Neural progenitor cell (in vitro differentiated cells): ENCODE results near the gene SPEF1. TPM values are rescaled to one million over a fixed set of nuclear protein-coding genes. Genes with fewer than 3 reads are reported as not detected.

ENCODE experiments used
- DNase-seq: peaks from one replicate; pipeline ENCODE4 v3.0.0-alpha.2; 2016; ENCODE audit warnings: low spot score
- H2AFZ ChIP-seq: fragments of 200-600 bp; sonication (generic); replicated peaks from 2 replicates; pipeline ENCODE4 v1.6.1; 2016; ENCODE audit warnings: antibody characterized with exemption
- H3F3A ChIP-seq: fragments of 200-600 bp; sonication (generic); 2 replicates; pipeline ENCODE4 v1.6.1; 2016; ENCODE audit warnings: antibody characterized with exemption, low read depth
- H3K27ac ChIP-seq: fragments of 200-600 bp; sonication (generic); 2 replicates; pipeline ENCODE4 v1.5.1; 2016; ENCODE audit warnings: mild to moderate bottlenecking
- H3K27me3 ChIP-seq: fragments of 200-600 bp; sonication (generic); 2 replicates; pipeline ENCODE4 v1.6.1; 2016; ENCODE audit warnings: mild to moderate bottlenecking, moderate library complexity
- H3K36me3 ChIP-seq: fragments of 200-600 bp; sonication (generic); 2 replicates; pipeline ENCODE4 v1.5.1; 2016
- H3K4me1 ChIP-seq: fragments of 200-600 bp; sonication (generic); 2 replicates; pipeline ENCODE4 v1.6.1; 2016; ENCODE audit warnings: mixed run types
- H3K4me2 ChIP-seq: fragments of 200-600 bp; sonication (generic); 2 replicates; pipeline ENCODE4 v1.6.1; 2016
- H3K4me3 ChIP-seq: fragments of 200-600 bp; sonication (generic); 2 replicates; pipeline ENCODE4 v1.5.1; 2016
- H3K79me2 ChIP-seq: fragments of 200-600 bp; sonication (generic); 2 replicates; pipeline ENCODE4 v1.6.1; 2016; ENCODE audit warnings: low read depth
- H3K9ac ChIP-seq: fragments of 200-600 bp; sonication (generic); 2 replicates; pipeline ENCODE4 v1.6.1; 2016
- H3K9me3 ChIP-seq: fragments of 200-600 bp; sonication (generic); 2 replicates; pipeline ENCODE4 v1.5.1; 2016; ENCODE audit warnings: low read depth
- H4K20me1 ChIP-seq: fragments of 200-600 bp; sonication (generic); 2 replicates; pipeline ENCODE4 v1.6.1; 2016; ENCODE audit warnings: low read depth
- H3K27ac Mint-ChIP-seq: 3 replicates; pipeline ENCODE4 v1.8.0; 2021; ENCODE audit warnings: mixed read lengths
- H3K27me3 Mint-ChIP-seq: 2 replicates; pipeline ENCODE4 v1.8.0; 2022; ENCODE audit warnings: low read depth, mild to moderate bottlenecking, inconsistent platforms, moderate library complexity, mixed read lengths; ENCODE audit not compliant: insufficient read depth
- H3K36me3 Mint-ChIP-seq: 3 replicates; pipeline ENCODE4 v1.8.0; 2021; ENCODE audit warnings: mixed read lengths
- H3K4me1 Mint-ChIP-seq: 3 replicates; pipeline ENCODE4 v1.8.0; 2021; ENCODE audit warnings: mixed read lengths
- H3K4me3 Mint-ChIP-seq: 3 replicates; pipeline ENCODE4 v1.8.0; 2021; ENCODE audit warnings: mild to moderate bottlenecking, moderate library complexity, mixed read lengths
- H3K9me3 Mint-ChIP-seq: 3 replicates; pipeline ENCODE4 v1.8.0; 2020; ENCODE audit warnings: mixed read lengths
- CTCF ChIP-seq: fragments of 200-600 bp; sonication (generic); IDR thresholded peaks from 2 replicates; pipeline ENCODE4 v1.5.1; 2017; ENCODE audit warnings: antibody characterized with exemption, mild to moderate bottlenecking
- EZH2 ChIP-seq: fragments of 200-600 bp; sonication (generic); IDR thresholded peaks from 2 replicates; pipeline ENCODE4 v1.6.1; 2017; ENCODE audit warnings: antibody characterized with exemption, mild to moderate bottlenecking, moderate library complexity
- EZH2phosphoT487 ChIP-seq: fragments of 200-600 bp; sonication (generic); IDR thresholded peaks from 2 replicates; pipeline ENCODE4 v1.6.1; 2017; ENCODE audit warnings: antibody characterized with exemption
- total RNA-seq: library from RNA; depleted of rRNA; stranded (reverse); fragments of >200 nt; gene quantifications from 2 replicates; pipeline ENCODE4 v1.2.3, GENCODE V29; 2015; ENCODE audit warnings: low replicate concordance

Gene SPEF1
- total RNA-seq, 1 donor from 2014 or later: 1.2 TPM

- Histone ChIP-seq H2AFZ (no peak overlapping the region), H3K9ac (no peak overlapping the region), H3K4me1 (no peaks in the 10 kb centered on the region), H3K79me2 (no peaks in the 10 kb centered on the region), H3K4me3 (no peak overlapping the region), H3K36me3 (no peaks in the 10 kb centered on the region), H3K27ac (no peak overlapping the region), H3K27me3 (no peaks in the 10 kb centered on the region), H3K9me3 (no peaks in the 10 kb centered on the region), H4K20me1 (no peaks in the 10 kb centered on the region), H3F3A (peaks cover 8% of the 10 kb centered on the region), H3K4me2 (no peak overlapping the region)
- Mint-ChIP-seq H3K36me3 (no peaks in the 10 kb centered on the region), H3K4me1 (peaks cover 34% of the 10 kb centered on the region), H3K27me3 (peaks cover 5% of the 10 kb centered on the region), H3K9me3 (no peaks in the 10 kb centered on the region), H3K27ac (no peak overlapping the region), H3K4me3 (no peak overlapping the region)
- no peak for DNase-seq
- TF ChIP-seq CTCF: no peak
- TF ChIP-seq EZH2: no peak
- no peak for TF ChIP-seq EZH2phosphoT487
Measured at GRCh38 chr20:3813848-3814581, 32.8 kb upstream of the SPEF1 start.

- H3K9me3 Mint-ChIP-seq: no peaks in the 10 kb centered on the region
- H3F3A ChIP-seq: peaks cover under 1% of the 10 kb centered on the region
- no peak overlapping the region for H3K4me3 ChIP-seq
- H3K27me3 ChIP-seq: no peaks in the 10 kb centered on the region
- TF ChIP-seq EZH2phosphoT487 (no peak), CTCF (no peak), EZH2 (no peak)
- H3K27me3 Mint-ChIP-seq: peaks cover 3% of the 10 kb centered on the region
- H3K27ac Mint-ChIP-seq: peak overlapping the region; percentile 87
- H4K20me1 ChIP-seq: no peaks in the 10 kb centered on the region
- no peak overlapping the region for H3K9ac ChIP-seq
- no peak for DNase-seq
- H3K4me3 Mint-ChIP-seq: no peak overlapping the region
- H3K36me3 ChIP-seq: no peaks in the 10 kb centered on the region
- no peak overlapping the region for H3K4me2 ChIP-seq
- no peak overlapping the region for H2AFZ ChIP-seq
- H3K4me1 Mint-ChIP-seq: peaks cover 31% of the 10 kb centered on the region
- no peaks in the 10 kb centered on the region for H3K9me3 ChIP-seq
- no peak overlapping the region for H3K27ac ChIP-seq
- no peaks in the 10 kb centered on the region for H3K79me2 ChIP-seq
- H3K36me3 Mint-ChIP-seq: no peaks in the 10 kb centered on the region
- H3K4me1 ChIP-seq: no peaks in the 10 kb centered on the region
Measured at GRCh38 chr20:3812975-3813847, 32.0 kb upstream of the SPEF1 start.

GRCh38 chr20:3812259-3812681 is 31.0 kb upstream of the SPEF1 start:
- Mint-ChIP-seq H3K36me3 (no peaks in the 10 kb centered on the region), H3K27me3 (peaks cover 6% of the 10 kb centered on the region), H3K4me1 (peaks cover 38% of the 10 kb centered on the region), H3K4me3 (no peak overlapping the region), H3K27ac (peak overlapping the region; percentile 92), H3K9me3 (no peaks in the 10 kb centered on the region)
- Histone ChIP-seq H3K4me3 (no peak overlapping the region), H3F3A (peaks cover 3% of the 10 kb centered on the region), H3K9ac (no peak overlapping the region), H3K9me3 (no peaks in the 10 kb centered on the region), H3K27ac (no peak overlapping the region), H3K36me3 (no peaks in the 10 kb centered on the region), H2AFZ (no peak overlapping the region), H4K20me1 (no peaks in the 10 kb centered on the region), H3K79me2 (no peaks in the 10 kb centered on the region), H3K4me1 (peaks cover 3% of the 10 kb centered on the region), H3K4me2 (no peak overlapping the region), H3K27me3 (no peaks in the 10 kb centered on the region)
- DNase-seq: no peak
- no peak for TF ChIP-seq EZH2
- TF ChIP-seq EZH2phosphoT487: no peak
